GM12878 (cell line): ENCODE measurements around the gene RORC. TPM values are rescaled to one million over a fixed set of nuclear protein-coding genes. Genes with fewer than 3 reads are reported as not detected.
A peak's percentile ranks its signal among the peaks of the same experiment; 100 is the strongest.

Source experiments
- ATAC-seq: fragments of 200-7000 bp; cut with Tn5 transposase; 3 replicates; pipeline ENCODE4 v1.9.1; 2020; ENCODE audit warnings: mild to moderate bottlenecking, moderate library complexity
- BruUV-seq: library from RNA; stranded (reverse); fragments of 400-500 nt; replicated peaks from 2 replicates; lab custom pipeline; 2021; lab: Mats Ljungman, UMichigan
- CTCF ChIA-PET: fragments of 300-600 bp; sonication (Branson Sonifier 250); formaldehyde crosslinking; extraction: SDS; loops from one replicate; lab custom pipeline; 2021; ENCODE audit warnings: inconsistent platforms; lab: Yijun Ruan, JAX
- POLR2A ChIA-PET: fragments of 350-600 bp; formaldehyde crosslinking; extraction: SDS; loops from one replicate; lab custom pipeline; 2021; ENCODE audit warnings: inconsistent platforms; lab: Charles Lee
- RAD21 ChIA-PET: fragments of 300-600 bp; sonication (Branson Sonifier 250); formaldehyde crosslinking; loops from one replicate; lab custom pipeline; 2023; ENCODE audit warnings: antibody characterized with exemption; ENCODE audit not compliant: unreplicated experiment; lab: Charles Lee
- SMC1A ChIA-PET: fragments of 300-600 bp; sonication (Branson Sonifier 250); formaldehyde crosslinking; loops from one replicate; lab custom pipeline; 2023; ENCODE audit not compliant: unreplicated experiment, uncharacterized antibody; lab: Charles Lee
- DNase-seq: peaks from one replicate; pipeline ENCODE4 v3.0.0-alpha.2; 2011; ENCODE audit warnings: low read depth, low spot score
- FAIRE-seq: peaks from 3 replicates; lab custom pipeline; 2011; peaks lifted over from hg19 to GRCh38; lab: Jason Lieb, UNC
- H2AFZ ChIP-seq: 2 replicates; pipeline ENCODE4 v1.6.0; 2011; ENCODE audit warnings: low read depth, low read length, control low read depth; ENCODE audit not compliant: control insufficient read depth
- H3K27ac ChIP-seq: 2 replicates; pipeline ENCODE4 v1.5.1; 2011; ENCODE audit warnings: control low read depth; ENCODE audit not compliant: control insufficient read depth, insufficient read depth
- H3K27me3 ChIP-seq, 2 experiments: replicated peaks in 1 of 2; 2 replicates each; pipeline versions ENCODE4 v1.6.0 to v1.6.1; 2011; ENCODE audit warnings: low read length in 1 of 2; ENCODE audit not compliant: control insufficient read depth in 2 of 2, insufficient read depth in 2 of 2
- H3K36me3 ChIP-seq, 2 experiments: 2 replicates each; pipeline ENCODE4 v1.5.1; 2011; ENCODE audit warnings: low read length in 1 of 2; ENCODE audit not compliant: control insufficient read depth in 2 of 2, insufficient read depth in 2 of 2
- H3K4me1 ChIP-seq: 2 replicates; pipeline ENCODE4 v1.6.1; 2011; ENCODE audit warnings: mild to moderate bottlenecking, low read length, moderate library complexity, mixed read lengths; ENCODE audit not compliant: control insufficient read depth, insufficient read depth
- H3K4me2 ChIP-seq: 2 replicates; pipeline ENCODE4 v1.6.0; 2011; ENCODE audit warnings: control low read depth; ENCODE audit not compliant: control insufficient read depth, insufficient read depth
- H3K4me3 ChIP-seq: fragments of 200-600 bp; sonication (generic); 2 replicates; pipeline ENCODE4 v1.5.1; 2016
- H3K79me2 ChIP-seq: 2 replicates; pipeline ENCODE4 v1.6.0; 2011; ENCODE audit warnings: low read length; ENCODE audit not compliant: control insufficient read depth, insufficient read depth
- H3K9ac ChIP-seq: 2 replicates; pipeline ENCODE4 v1.8.0; 2011; ENCODE audit warnings: low read length, control low read depth, mixed read lengths; ENCODE audit not compliant: control insufficient read depth, insufficient read depth
- H3K9me3 ChIP-seq: replicated peaks from 3 replicates; pipeline ENCODE4 v1.5.1; 2011; ENCODE audit warnings: mild to moderate bottlenecking, low read length; ENCODE audit not compliant: control insufficient read depth, insufficient read depth
- H4K20me1 ChIP-seq: 2 replicates; pipeline ENCODE4 v1.6.0; 2011; ENCODE audit not compliant: control insufficient read depth, insufficient read depth
- CTCF ChIP-seq, 3 experiments: IDR thresholded peaks in 2 of 3; conservative IDR thresholded peaks in 1 of 3; 2 replicates each; pipeline ENCODE4 v1.5.1; 2011; ENCODE audit warnings: low read depth in 3 of 3, low read length in 3 of 3, mild to moderate bottlenecking in 3 of 3, control low read depth in 2 of 3, moderate library complexity in 2 of 3, inconsistent platforms in 1 of 3, mixed read lengths in 1 of 3; ENCODE audit not compliant: control insufficient read depth in 2 of 3, insufficient read depth in 1 of 3; ENCODE audit errors: extremely low read depth in 1 of 3
- RELB ChIP-seq: fragments of 450-650 bp; IDR thresholded peaks from 2 replicates; pipeline ENCODE4 v1.6.1; 2017; ENCODE audit warnings: low read depth, mild to moderate bottlenecking, moderate library complexity
- TCF12 ChIP-seq: IDR thresholded peaks from 2 replicates; pipeline ENCODE4 v1.6.1; 2011; ENCODE audit warnings: low read depth, mild to moderate bottlenecking, low read length
- ZBED1 ChIP-seq: IDR thresholded peaks from 2 replicates; pipeline ENCODE4 v1.6.1; 2016; ENCODE audit warnings: borderline replicate concordance
- WGBS: methylation state at CpG from one replicate; pipeline ENCODE4 v1.1.6; 2016; ENCODE audit warnings: low lambda C conversion rate; ENCODE audit not compliant: insufficient replicate concordance, insufficient coverage; ENCODE audit errors: missing lambda C conversion rate; 5-methylcytosine and 5-hydroxymethylcytosine counted together
- in situ Hi-C: fragments of 300-500 bp; cut with MboI; formaldehyde crosslinking; loops from 9 replicates; pipeline ENCODE4 v1.14.3; 2018; ENCODE audit warnings: mixed read lengths
- intact Hi-C: fragments of 100-400 bp; cut with micrococcal nuclease; formaldehyde crosslinking; loops from one replicate; pipeline ENCODE4 v1.14.2; 2022; ENCODE audit not compliant: unreplicated experiment
- polyA plus RNA-seq, 11 experiments: library from polyadenylated mRNA; depleted of rRNA in 4 of 11; unstranded in 6 of 11; stranded (reverse) in 5 of 11; fragments of >200 nt; fragmentation: Nextera tagmentation in 4 of 11; fragmentation: Illumina TruSeq in 1 of 11; extraction: Ambion mirVana in 4 of 11; extraction: Trizol in 1 of 11; gene quantifications; 1 replicate in 1 of 11; 2 replicates in 10 of 11; pipeline versions ENCODE4 v1.2.1 to v1.2.3, GENCODE V29; 2011 to 2016; ENCODE audit warnings: inconsistent platforms in 2 of 11, missing spikeins in 2 of 11, low read depth in 1 of 11
- total RNA-seq, 4 experiments: library from RNA; depleted of rRNA in 3 of 4; stranded (reverse); fragments of >200 nt in 3 of 4; fragmentation: Illumina TruSeq in 1 of 4; extraction: Trizol in 1 of 4; gene quantifications; 2 replicates each; pipeline versions ENCODE4 v1.2.1 to v1.2.3, GENCODE V29; 2013 to 2021

RORC gene
- total and polyA plus RNA-seq, 10 of the 15 experiments (the other 5 are each of a cell fraction or from before 2014, with no cell fraction given), result not detected

DNA sequence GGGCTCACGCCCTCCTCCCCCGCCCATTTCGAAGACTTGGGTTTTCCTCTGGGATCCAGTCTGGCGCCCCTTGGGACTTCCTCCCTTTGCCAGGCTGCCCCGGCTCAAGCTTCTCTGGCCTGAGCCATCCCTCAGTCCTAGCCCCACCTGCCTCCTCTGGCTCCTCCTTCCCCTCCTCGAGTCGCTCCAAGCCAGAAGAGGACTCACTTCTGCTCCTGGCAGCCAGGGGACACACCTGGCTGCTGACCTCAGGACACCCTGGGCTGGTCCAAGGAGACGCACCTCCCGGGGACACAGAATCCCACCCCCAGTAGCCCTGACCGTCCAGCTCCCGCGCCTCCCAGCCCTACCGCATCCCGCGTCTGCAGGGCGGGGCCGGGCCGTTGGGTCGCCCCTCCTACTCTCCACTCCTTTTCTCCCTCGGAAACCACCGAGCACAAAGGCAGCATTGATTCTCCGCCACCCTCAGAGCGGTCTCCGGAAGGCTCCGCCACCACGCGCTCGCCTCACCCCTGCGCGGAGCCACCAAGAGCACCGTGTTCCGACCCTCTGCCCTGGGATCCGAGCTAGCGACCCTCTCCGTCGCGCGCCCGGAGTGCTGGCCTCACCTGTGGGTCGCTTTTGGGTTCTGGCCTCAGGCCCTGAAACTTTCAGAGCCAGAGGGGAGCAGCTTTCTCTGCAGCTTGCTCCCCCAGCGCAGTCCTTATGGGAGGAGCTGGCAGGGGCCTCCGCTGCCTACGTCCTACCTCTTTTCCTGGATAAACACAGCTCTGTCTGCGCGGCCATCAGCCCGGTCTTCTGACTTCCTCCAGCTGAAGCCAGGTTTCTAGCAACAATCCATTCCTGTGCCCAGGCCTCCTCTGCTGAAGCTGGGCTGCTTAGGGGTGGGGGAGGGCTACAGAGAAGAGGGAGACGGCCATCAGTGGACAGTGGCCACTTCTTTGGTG, 8.1 kb upstream of the RORC start, which contains the start of gene C2CD4D (continued):
- TF ChIP-seq CTCF (IDR thresholded peaks at IDR 0.05 in 2 of 3, conservative IDR thresholded peaks at IDR 0.05 in 1 of 3; ENCODE audit: control insufficient read depth in 2 of 3, extremely low read depth in 1 of 3, insufficient read depth in 1 of 3, low read depth in 3 of 3, low read length in 3 of 3), result no peak
- no peak for TF ChIP-seq ZBED1
- peak; percentile 92 for TF ChIP-seq RELB
- TF ChIP-seq, all 136 proteins: peak for 24

DNA sequence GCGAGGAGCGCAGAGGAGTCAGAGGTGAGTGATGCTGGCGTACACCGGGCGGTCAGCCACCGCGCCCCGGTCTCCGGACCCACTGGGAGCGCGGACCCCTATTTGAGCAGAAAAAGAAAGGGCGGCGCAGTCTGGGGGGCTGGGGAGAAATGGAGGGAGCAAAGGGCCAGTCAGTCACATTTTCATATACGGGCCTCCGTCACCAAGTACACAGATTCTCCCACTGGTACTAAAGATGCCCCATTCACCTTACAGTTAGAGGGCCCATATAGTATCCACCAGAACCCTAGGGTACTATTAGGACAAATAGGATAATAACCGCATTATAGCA, 7.4 kb upstream of the RORC start:
- CTCF ChIA-PET, result interaction anchor here (0.7 to 1.3 kb wide), 2 partner anchors 649 to 682 kb away, joined by 3 to 4 read pairs; partner anchors contain the start of genes TNFAIP8L2 and VPS72
- POLR2A ChIA-PET, result interaction anchor here (0.6 to 2.0 kb wide), 5 partner anchors 19 to 491 kb away, joined by 3 to 9 read pairs (median 6); partner anchors contain the start of genes RIIAD1 and THEM4
- Histone ChIP-seq H2AFZ (no peak overlapping the region; the same call in 1 of the 2 replicates), H3K27me3 (peaks cover 0 to 8% of the 10 kb centered on the region in 2 experiments), H4K20me1 (peaks cover 5% of the 10 kb centered on the region; the same call in 1 of the 2 replicates), H3K36me3 (no peaks in the 10 kb centered on the region), H3K9me3 (no peaks in the 10 kb centered on the region), H3K9ac (no peak overlapping the region; the same call in 1 of the 2 replicates), H3K4me1 (peaks cover 10% of the 10 kb centered on the region; the same call in 1 of the 2 replicates), H3K4me2 (peak overlapping the region; percentile 80), H3K79me2 (no peaks in the 10 kb centered on the region), H3K4me3 (peak overlapping the region; percentile 42; the same call in 1 of the 2 replicates), H3K27ac (no peak overlapping the region)
- TSS peak; percentile 76 for BruUV-seq
- peak; percentile 2 for ATAC-seq
- in situ Hi-C loops (loop anchor here (5.0 to 10.0 kb wide), 3 partner anchors 247 to 544 kb away; no protein-coding TSS in a partner anchor), intact Hi-C loops (loop anchor here (5.0 to 10.0 kb wide), 2 partner anchors 124 to 147 kb away; partner anchors contain the start of gene CELF3)
- no peak for TF ChIP-seq TCF12
- RAD21 ChIA-PET, result interaction anchor here (0.9 to 2.0 kb wide), 4 partner anchors 20 to 380 kb away, joined by 4 to 10 read pairs (median 4); partner anchors contain the start of gene POGZ
- SMC1A ChIA-PET, result interaction anchor here (1.0 to 2.1 kb wide), 4 partner anchors 14 to 395 kb away, joined by 3 to 8 read pairs (median 4); partner anchors contain the start of gene THEM5
- no peak for DNase-seq
- no peak for FAIRE-seq
- 4% methylated on average over 16 of the region's 16 CpGs for WGBS
